NCI-H1436 (cell line): ENCODE measurements around the gene ARFGAP3.
"Not testable (repeated sequence)": the region's sequence is repeated elsewhere in the genome, so short reads cannot be mapped to it uniquely, and the experiment has no call there.

Experiments used
- DNase-seq: peaks from one replicate; lab custom pipeline; 2025; lab: John Stamatoyannopoulos, UW

The ARFGAP3 gene

DNA sequence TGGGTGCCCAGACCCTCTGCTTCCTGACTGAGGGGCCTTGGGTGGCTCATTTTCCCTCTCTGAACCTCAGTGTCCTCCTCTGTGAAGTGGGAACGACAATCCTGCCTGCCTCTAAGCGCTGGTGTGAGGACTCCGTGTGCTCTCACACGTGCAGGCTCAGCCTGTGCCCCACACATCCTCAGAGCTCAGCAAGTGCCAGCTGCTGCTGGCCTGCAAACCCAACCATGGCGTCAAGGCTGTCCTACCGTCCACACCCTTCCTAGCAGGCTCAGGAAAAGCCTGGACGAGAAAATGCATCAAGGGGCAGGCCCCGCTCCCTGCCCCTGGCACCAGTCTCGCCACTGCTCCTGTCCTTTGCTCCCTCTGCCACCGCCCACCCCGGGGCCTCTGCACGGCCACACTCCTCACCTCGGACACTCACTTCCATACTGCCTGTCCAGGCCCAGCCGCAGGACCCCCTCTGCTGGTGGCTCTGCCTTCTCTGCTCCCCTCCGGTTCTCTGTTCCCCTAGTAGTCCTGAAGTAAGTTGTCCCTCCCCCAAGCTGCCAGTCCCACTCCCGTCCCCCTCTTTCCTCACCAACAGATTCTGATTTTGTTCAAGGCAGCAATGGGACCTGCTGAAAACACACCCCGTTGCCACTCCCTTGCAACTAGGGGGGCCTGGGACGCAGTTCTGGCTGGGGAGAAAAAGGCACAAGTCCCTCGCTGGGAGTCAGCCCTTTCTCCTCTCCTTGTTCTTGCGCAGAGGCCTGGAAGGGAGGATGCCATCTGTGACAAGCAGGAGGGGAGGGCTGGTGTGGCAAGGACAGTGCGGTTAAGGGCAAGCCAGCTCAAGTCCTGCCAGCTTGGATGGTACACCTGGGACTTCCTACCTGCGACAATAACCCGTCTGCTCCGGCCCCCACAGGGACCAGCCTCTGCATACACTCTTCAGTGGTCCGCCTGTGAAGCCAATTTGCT is 62.2 kb downstream of the ARFGAP3 start:
- no peak for DNase-seq

DNA sequence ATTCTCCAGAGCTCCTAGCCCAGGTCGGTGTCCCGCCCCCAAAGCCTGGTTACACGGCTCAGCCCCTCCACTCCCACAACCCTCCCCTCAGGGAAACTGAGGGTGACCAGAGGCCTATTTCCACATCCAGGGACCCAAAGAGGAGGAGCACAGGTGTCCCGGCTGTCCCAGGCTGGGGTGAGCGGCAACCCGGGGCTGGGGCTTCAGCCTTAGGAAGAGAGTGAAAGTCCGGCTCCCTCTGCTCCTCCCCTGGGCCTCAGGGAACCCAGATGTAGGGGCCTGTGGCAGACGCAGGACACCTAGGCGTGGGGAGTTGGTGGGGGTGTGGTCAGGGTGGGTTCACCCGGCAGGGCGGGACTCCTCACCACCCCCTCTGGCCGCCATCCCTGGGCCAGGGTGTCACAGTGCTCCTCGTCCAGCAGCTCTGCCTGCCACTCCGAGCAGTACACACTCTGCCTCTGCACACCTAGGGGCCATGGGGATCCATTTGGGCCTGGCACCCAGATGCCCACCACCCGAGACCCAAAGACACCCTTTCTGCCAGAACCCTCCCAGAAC is 63.1 kb downstream of the ARFGAP3 start:
- no peak for DNase-seq

DNA sequence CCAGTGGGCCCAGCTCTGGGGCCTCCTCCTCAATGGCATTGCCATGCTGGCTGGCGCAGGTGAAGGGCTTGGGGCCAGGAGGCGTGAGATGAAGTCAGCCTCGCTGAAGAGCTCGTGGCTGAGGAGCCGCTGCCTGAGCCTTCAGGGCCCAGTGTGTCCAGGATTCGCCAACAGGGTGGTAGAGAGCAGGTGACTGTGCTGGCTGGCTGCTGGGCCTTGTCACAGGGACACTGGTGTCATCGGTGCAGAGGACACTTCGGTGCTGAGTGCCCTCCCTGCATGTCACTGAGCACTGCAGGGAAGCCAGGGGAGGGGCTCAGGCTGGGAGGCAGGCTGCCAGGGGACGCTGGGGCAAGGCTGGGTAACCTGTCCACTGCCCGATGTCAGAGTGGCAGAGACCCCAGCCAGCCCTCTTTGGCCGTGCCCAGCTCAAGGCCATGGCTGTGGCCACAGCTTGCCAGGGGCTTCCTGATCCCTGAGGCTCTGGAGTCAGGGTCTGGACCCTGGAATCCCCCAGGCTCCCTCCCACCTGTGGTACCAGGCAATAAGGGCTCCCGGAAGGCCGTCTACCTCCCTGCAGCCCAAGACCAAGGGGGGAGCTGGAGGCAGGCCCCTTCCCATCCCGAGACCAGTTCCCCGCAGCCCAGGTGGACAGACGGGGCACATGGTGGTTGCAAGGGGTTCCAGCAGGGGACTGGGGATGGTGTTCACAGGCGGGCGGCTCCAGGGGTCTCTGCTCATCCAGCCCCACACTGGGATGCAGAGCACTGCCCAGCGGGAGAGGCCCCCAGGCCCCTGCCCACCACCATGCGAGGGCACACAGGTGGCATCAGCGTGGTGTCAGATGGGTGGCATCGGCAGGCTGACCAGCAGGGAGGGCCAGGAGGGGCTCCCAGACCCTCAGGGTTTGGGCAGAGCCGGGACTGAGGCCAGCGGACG is 63.9 kb downstream of the ARFGAP3 start:
- DNase-seq, result no peak

DNA sequence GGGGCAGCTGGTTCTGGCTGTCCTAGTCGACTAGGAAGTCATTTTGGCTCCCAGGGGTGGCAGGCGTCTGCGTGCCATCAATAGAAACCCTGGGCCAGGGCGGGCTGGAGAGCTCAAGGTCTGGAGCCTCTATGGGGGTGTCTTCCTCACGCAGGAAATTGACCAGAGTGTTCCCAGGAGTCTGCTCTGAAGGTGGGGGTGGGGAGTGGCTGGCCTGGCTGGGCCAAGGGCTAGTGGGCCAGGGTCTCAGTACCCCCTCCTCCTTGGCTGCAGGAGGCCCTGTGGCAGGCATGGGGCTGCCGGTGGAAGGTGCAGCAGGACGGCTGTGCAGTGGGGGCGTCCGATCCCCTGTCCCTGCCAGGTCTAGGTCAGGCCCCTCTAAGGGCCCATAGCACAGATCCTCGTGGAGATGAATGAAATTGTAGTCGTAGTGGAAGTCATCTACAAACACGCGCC is 64.6 kb downstream of the ARFGAP3 start:
- no peak for DNase-seq

DNA sequence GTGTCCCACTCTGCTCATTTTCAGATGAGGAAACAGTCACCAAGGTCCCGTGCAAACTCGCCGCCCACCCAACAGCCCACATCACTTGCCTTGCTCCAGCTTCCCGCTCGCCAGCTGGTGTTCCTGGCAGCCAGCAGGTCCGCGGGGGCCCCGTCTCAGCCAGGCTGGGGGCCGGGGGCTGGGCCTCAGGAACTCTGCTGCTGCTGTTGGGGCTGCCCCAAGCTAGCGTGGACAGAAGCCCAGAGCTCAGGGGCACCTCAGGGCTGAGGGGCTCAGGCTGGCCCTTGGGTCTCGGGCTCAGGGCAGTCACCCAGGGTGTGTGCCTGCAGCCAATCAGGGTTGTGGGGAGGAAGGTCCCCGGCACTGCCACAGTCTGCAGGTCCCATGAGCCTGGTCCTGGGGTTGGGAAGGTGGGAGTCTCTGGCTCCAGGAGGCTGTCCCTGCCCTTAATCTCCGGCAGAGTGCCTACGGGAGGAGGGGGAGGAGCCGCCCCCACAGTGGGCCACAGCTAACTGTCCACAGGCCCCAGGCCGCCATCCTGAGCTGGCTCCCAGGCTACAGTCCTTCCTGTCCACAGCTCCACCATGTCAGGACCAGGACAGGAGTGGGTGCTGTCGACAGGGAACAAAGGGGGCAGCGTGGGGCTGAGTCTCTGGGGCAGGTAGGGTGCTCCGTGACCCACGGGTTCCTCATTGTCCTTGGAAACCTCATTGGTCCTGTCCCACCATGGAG is 65.2 kb downstream of the ARFGAP3 start:
- no peak for DNase-seq

DNA sequence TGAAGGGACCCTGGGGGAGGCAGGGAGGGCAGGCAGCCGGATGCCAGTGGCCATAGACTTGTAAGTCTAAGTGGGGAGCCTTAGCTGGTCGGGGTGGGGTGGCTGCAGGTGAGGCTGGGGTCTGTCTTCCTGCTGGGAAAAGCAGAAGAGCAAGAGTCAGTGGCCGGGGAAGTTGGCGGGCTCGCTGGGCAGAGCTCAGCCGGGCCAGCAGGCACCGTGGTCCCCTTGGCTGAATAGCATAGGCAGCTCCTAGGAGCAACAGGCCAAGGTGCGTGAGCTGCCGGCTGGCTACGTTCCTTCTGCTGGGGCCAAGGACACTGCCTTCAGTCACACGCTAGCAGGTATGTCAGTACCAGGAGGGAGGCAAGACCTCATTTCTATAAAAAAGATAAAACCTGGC is 68.6 kb downstream of the ARFGAP3 start:
- DNase-seq, result no peak

DNA sequence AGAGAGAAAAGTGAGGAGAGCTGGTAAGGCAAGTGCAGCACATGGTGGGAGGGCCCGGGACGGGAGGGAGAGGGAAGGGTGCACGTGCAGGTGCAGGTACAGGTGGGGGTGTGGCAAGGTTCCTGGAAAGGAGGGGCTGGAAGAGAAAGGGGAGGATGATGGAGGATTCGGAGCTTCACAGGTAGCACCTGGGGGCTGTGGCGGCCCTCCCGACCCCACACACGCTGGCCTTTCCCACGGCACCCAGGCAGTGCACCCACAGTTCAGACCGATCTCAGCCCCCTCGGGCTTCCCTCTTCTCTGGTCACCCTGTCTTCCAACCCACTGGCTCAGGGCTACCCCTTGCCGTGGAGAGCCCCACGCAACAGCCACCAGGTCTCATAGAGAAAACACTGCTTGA is 69.1 kb downstream of the ARFGAP3 start:
- DNase-seq, result no peak

DNA sequence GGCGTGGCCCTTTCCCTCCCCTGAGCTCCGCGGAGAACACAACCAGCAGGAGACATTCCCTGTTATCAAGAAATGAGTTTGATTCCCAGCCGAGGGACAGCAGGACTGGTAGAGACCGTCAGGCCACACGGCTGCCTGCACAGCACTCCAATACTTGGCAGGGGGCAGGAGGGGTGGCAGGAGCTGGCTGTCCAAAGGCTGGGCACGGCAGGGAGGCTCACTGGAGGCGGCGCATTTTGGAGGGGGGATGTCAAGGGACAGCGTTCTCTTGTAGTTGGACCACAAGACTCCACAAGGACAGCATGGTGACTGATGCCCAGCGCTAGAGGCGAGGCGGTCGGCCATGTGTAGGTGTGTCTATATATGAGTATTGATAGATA is 69.7 kb downstream of the ARFGAP3 start:
- no peak for DNase-seq

DNA sequence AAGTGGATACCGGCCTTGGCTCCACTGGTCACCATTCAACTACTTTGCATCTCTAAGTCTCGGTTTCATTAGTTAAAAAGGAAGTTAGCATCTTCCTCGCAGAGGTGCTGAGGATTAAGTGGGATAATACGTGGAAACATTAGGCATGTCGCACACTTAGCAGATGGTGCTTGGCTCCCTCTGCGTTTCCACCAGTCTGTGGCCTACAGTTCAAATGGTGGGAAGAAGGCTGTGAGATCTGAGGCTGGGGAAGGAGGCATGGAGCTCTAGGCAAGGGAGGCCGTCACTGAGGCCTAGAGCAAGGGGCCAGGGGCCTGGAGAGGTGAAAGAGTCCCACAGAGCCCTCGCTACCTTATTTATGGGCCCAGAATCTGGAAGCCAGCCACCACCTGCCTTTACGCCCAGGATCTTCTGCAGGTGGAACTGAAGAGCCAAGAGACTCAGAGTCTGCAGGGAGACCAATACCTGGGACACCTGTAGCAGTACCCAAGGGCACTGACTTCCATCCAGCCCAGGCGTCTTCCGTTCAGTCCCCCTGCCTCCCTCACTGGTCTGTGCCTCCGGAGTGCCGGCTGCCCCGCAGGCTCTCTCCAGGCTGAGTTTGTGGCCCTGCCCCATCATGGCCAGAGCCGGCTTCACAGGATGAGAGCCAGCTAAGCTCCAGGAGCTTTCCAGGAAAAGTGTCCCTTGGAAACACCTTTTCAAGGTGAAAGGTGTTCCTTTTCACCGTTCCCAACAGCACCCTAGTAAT is 70.3 kb downstream of the ARFGAP3 start:
- DNase-seq, result no peak

DNA sequence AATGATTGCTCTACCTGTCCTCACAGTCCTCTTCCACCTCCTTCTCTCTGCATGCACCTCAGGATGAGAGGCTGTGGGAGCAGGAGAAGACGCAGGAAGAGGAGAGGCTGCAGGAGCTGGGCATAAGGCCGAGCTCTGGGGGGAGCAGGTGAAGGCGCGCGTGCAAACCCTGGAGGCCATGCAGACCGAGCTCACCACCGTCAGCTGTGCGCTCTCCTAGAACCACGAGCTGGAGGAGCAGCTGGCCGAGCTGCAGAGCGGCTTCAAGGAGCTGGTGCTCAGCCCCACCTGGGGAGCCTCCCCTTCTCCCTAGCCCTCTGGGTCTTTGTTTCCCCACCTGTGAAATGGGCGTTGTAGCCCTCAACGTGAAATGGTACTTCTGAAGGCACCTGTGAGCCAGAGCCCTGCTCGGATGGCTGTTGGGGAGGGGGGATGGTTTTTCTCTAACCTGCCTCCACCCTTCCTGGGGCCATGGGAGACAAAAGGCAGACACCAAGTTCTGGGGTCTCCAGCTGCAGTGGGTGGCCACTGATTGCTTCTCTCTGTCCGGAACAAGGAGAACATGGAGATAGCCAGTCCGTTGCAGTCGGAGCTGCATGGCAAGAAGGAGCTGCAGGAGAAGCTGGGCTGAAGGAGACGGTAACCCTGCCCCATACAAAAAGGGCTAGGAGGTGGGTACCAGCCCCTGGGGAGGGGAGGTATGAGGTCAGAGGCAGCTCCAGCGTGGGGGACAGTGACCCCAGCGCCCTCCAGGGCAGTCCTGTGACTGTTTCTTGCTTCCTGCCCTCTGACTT is 71.2 kb downstream of the ARFGAP3 start:
- no peak for DNase-seq

DNA sequence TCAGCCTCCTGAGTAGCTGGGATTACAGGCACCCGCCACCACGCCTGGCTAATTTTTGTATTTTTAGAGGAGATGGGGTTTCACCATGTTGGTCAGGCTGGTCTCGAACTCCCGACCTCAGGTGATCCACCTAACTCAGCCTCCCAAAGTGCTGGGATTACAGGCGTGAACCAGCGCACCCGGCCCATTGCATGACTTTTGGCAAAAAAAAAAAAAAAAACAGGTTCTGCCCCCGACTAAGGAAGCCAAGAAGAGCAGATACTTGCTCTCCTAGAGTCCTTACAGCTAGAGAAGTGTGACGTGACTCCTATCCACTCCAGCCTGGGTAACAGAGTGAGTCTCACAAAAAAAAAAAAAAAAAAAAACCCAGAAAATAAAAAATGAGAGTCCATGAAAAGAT is 74.8 kb downstream of the ARFGAP3 start:
- DNase-seq, result not testable (repeated sequence)

DNA sequence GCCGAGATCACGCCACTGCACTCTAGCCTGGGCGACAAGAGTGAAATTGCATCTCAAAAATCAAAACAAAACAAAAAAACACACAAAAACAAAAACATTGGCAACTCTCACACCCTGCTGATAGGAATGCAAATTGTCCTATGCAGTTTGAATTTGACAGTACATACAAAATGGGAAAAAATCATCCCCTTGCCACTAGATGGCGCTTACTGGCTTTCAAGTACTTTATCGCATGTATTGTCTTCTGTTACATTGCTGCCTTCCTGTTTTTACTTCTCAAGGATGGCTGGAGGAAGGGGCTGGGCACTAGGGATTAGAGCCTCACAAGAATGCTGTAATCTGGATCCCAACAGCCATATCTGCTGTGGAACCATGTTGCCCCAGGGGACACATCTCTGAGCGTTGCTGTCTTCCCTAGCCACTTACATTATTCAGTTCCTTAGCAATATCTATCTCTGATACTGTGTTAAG is 77.0 kb downstream of the ARFGAP3 start:
- peak; percentile 83 for DNase-seq

DNA sequence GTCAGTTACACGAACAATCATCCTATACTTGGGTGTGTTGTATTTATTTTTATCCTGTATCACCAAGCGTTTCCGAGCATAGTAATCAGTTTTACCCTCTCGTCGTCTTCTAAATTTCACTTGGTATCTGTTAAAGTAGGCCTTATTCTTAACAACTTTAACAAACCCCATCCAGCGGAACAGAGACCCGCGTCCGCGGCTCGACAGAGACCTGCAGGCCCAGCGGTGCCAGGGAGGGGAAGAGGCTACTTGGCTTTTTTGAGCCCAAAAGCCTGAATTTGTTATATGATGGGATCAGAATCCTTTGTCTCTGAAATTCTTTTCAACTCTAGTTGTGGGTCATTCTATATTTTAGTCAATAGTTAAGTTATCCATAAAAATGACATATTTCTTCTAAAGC is 79.9 kb downstream of the ARFGAP3 start:
- DNase-seq, result no peak

DNA sequence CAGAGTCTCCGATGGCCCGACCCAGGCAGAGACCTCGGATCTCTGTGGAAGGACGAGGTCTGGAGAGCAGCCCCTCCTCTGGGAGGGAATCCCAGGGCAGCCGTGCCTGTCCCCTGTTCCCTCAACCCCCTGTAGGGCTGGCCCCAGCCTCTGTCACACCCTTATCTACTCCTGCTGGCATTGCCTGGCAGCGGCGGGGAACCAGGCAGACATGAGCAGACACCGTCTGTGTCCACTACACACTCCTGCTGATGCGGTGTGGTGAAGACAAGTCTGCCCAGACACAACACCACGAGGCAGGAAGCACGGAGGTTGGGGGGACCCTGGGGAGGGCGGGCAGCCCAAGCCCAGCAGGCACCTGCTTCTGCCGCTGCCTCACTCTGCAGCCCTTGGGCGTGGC is 83.9 kb downstream of the ARFGAP3 start:
- no peak for DNase-seq

DNA sequence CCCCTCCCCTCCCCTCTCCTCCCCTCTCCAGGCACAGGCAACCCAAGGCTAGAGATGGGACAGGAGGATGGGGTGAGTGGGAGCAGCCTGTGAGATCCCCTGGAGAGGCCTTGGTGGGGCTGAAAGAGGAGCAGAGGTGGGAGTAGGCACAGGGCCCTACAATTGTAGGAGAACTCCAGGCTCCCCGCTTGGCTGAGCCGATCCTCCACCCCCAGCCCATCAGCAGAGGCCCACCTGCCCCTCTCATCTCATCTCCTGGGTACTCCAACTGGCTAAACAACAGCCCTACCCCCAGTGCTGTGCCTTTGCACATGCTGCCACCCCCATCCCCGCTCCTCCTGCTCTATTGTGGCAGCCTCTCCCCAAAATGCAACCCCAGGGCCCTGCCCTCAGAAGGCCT is 84.4 kb downstream of the ARFGAP3 start:
- no peak for DNase-seq

DNA sequence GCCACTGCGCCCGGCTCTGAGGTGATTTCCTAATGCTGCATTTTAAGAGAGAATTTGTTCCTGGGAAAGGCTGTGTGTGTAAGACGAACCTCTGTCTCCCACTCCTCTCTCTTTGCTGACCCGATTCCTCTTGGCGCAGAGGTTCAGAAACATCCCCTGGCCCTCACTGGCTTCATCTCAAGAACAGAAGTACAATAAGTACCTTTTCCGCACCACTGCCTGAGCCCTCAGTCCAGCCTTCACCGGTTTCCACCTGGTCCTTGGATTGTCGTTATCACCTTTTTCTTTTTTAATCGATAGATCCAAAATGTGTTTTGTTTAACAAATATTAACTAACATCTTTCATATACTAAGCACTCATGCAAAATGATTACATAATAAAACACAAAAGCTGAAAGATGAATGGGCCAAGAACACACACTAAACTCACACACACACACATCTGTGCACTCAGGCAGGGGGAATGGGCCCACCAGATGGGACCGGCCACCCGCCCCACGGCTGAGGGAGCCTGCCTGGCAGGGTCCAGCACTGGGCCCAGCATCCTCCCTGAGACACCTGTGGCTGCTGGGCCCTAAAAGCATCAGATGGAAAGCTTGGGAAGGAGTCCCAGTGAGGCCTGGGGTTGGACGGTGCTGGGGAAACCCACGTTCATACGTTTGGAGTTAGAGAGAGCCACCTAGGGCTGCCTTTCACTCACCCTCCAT is 86.0 kb downstream of the ARFGAP3 start:
- DNase-seq, result no peak

DNA sequence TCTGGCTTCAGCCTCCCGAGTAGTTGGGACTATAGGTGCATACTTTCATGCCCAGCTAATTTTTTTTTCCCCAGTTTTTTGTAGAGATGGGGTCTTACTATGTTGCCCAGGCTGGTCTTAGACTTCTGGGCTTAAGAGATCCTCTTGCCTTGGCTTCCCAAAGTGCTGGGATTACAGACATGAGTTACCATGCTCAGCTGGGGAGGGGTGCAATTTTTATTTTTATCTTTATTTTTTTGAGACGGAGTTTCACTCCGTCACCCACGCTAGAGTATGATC is 86.7 kb downstream of the ARFGAP3 start:
- no peak for DNase-seq

DNA sequence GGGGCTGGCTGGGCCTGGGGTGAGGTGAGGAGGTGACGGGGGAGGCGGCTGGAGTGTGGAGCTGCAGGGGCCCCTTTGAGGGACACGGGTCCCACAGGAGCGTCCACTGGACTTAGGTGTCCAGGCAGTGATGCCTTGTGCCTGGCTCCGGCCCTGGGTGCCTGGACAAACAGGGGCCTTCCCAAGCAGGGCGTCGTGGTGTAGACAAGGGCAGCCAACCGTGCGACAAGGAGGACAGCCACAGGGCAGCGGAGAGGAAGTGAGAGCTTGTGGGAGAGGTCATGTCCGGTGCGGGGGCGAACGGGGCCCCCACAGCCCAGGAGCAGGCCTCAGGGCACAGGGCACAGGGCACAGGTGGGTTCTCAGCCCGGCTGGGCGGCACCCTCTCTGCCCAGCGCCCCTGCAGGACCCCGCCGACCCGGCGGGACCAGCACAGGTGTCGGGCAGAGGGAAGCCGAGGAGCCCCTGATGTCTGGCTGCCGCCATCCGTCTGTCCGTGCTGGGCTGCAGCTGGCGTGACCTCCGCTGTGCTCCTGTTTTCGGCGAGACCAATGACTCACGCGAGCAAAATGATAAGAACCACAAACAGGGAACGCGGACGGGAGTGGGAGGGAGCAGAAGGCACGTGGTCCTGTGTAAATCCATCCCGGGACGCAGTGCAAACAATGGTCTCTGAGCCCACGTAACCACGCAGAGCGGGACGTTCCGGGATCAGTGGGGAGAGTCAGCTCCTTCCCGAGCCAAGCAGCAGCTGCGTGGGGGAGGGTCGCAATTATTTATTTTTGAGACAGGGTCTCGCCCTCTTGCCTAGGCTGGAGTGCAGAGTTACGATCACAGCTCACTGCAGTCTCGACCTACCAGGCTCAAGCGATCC is 87.3 kb downstream of the ARFGAP3 start:
- DNase-seq, result no peak

DNA sequence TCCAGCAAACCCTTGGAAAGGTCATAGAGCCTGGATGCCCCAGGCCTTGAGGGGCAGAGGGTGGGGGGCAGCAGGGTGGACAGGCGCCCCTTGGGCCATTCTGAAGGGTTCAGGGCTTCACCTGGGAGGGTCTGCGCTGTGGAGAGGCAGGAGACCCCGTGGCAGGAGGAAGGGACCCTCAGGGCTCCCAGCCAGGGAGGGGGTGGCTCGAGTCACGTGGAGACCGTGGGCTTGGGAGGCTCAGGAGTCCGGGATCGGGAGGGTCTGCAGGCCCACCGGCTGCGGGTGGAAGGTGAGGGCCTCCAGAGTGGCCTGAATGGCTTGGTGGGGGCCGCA is 87.9 kb downstream of the ARFGAP3 start:
- no peak for DNase-seq
